GM23338 (cell line): Measurements from ENCODE around the gene GNAO1. TPM values are rescaled to one million over a fixed set of nuclear protein-coding genes. Genes with fewer than 3 reads are reported as not detected.

ENCODE experiments used
- ATAC-seq: fragments of 200-7000 bp; cut with Tn5 transposase; 3 replicates; pipeline ENCODE4 v1.9.1; 2020
- DNase-seq: peaks from one replicate; pipeline ENCODE4 v3.0.0-alpha.2; 2015; ENCODE audit warnings: low spot score
- H2AFZ ChIP-seq: fragments of 200-600 bp; sonication (generic); 2 replicates; pipeline ENCODE4 v1.8.0; 2016; ENCODE audit warnings: antibody characterized with exemption, mild to moderate bottlenecking, moderate library complexity
- H3F3A ChIP-seq: fragments of 200-600 bp; sonication (generic); replicated peaks from 2 replicates; pipeline ENCODE4 v1.8.0; 2017; ENCODE audit warnings: antibody characterized with exemption, mixed run types, low read depth
- H3K27ac ChIP-seq: fragments of 200-600 bp; sonication (generic); 2 replicates; pipeline ENCODE4 v1.6.1; 2016; ENCODE audit warnings: low read depth
- H3K27me3 ChIP-seq: fragments of 200-600 bp; sonication (generic); 2 replicates; pipeline ENCODE4 v1.8.0; 2016; ENCODE audit warnings: mild to moderate bottlenecking, mixed run types, moderate library complexity; ENCODE audit not compliant: insufficient read depth
- H3K36me3 ChIP-seq: fragments of 200-600 bp; sonication (generic); 2 replicates; pipeline ENCODE4 v1.8.0; 2016; ENCODE audit warnings: mild to moderate bottlenecking; ENCODE audit not compliant: insufficient read depth
- H3K4me1 ChIP-seq: fragments of 200-600 bp; sonication (generic); 2 replicates; pipeline ENCODE4 v1.8.0; 2016; ENCODE audit warnings: mild to moderate bottlenecking, moderate library complexity; ENCODE audit not compliant: insufficient read depth
- H3K4me2 ChIP-seq: fragments of 200-600 bp; sonication (generic); 2 replicates; pipeline ENCODE4 v1.7.1; 2017; ENCODE audit warnings: mixed run types
- H3K4me3 ChIP-seq: fragments of 200-600 bp; sonication (generic); 2 replicates; pipeline ENCODE4 v1.6.1; 2016; ENCODE audit warnings: mixed run types
- H3K79me2 ChIP-seq: fragments of 200-600 bp; sonication (generic); replicated peaks from 2 replicates; pipeline ENCODE4 v1.8.0; 2017; ENCODE audit warnings: mild to moderate bottlenecking; ENCODE audit not compliant: insufficient read depth
- H3K9me2 ChIP-seq: fragments of 200-600 bp; sonication (generic); 2 replicates; pipeline ENCODE4 v1.8.0; 2017; ENCODE audit not compliant: insufficient read depth
- H4K20me1 ChIP-seq: fragments of 200-600 bp; sonication (generic); replicated peaks from 2 replicates; pipeline ENCODE4 v1.8.0; 2017; ENCODE audit warnings: mild to moderate bottlenecking; ENCODE audit not compliant: insufficient read depth
- H3K27ac Mint-ChIP-seq: 2 replicates; pipeline ENCODE4 v1.8.0; 2020; ENCODE audit warnings: inconsistent platforms, mild to moderate bottlenecking, moderate library complexity, mixed read lengths
- H3K27me3 Mint-ChIP-seq: 3 replicates; pipeline ENCODE4 v1.8.0; 2022; ENCODE audit warnings: low read depth, mild to moderate bottlenecking, moderate library complexity, mixed read lengths, inconsistent platforms; ENCODE audit not compliant: insufficient read depth, poor library complexity
- H3K36me3 Mint-ChIP-seq: 3 replicates; pipeline ENCODE4 v1.8.0; 2021; ENCODE audit warnings: low read depth, mild to moderate bottlenecking, inconsistent platforms, moderate library complexity, mixed read lengths
- H3K4me1 Mint-ChIP-seq: 3 replicates; pipeline ENCODE4 v1.8.0; 2020; ENCODE audit warnings: mild to moderate bottlenecking, inconsistent platforms, mixed read lengths
- H3K4me3 Mint-ChIP-seq: 3 replicates; pipeline ENCODE4 v1.8.0; 2021; ENCODE audit warnings: moderate library complexity, mild to moderate bottlenecking, inconsistent platforms, mixed read lengths
- H3K9me3 Mint-ChIP-seq: 3 replicates; pipeline ENCODE4 v1.8.0; 2020; ENCODE audit warnings: moderate library complexity, mild to moderate bottlenecking, inconsistent platforms, mixed read lengths
- CREB1 ChIP-seq: fragments of 250-450 bp; sonication (Bioruptor Pico); IDR thresholded peaks from 2 replicates; pipeline ENCODE4 v1.5.0; 2020; ENCODE audit warnings: low read depth, mild to moderate bottlenecking, moderate library complexity
- CTCF ChIP-seq, 2 experiments: fragments of 200-600 bp in 1 of 2; sonication (generic) in 1 of 2; conservative IDR thresholded peaks; 2 replicates each; pipeline versions ENCODE4 v1.5.1 to v1.6.1; 2016 to 2017; ENCODE audit warnings: antibody characterized with exemption in 2 of 2, low read depth in 2 of 2, mild to moderate bottlenecking in 2 of 2, moderate library complexity in 1 of 2
- ETS1 ChIP-seq: IDR thresholded peaks from 2 replicates; pipeline ENCODE4 v1.6.1; 2016; ENCODE audit warnings: antibody characterized with exemption
- EZH2 ChIP-seq: fragments of 200-600 bp; sonication (generic); IDR thresholded peaks from one replicate; pipeline ENCODE4 v1.8.0; 2017; ENCODE audit warnings: antibody characterized with exemption, mild to moderate bottlenecking, low read depth; ENCODE audit not compliant: unreplicated experiment
- EZH2phosphoT487 ChIP-seq: fragments of 200-600 bp; sonication (generic); IDR thresholded peaks from one replicate; pipeline ENCODE4 v1.8.1; 2018; ENCODE audit warnings: antibody characterized with exemption; ENCODE audit not compliant: unreplicated experiment
- JUNB ChIP-seq: IDR thresholded peaks from one replicate; pipeline ENCODE4 v1.6.1; 2016; ENCODE audit warnings: antibody characterized with exemption; ENCODE audit not compliant: unreplicated experiment
- NANOG ChIP-seq: IDR thresholded peaks from 2 replicates; pipeline ENCODE4 v1.6.1; 2016; ENCODE audit warnings: antibody characterized with exemption, borderline replicate concordance
- POLR2AphosphoS5 ChIP-seq: IDR thresholded peaks from 2 replicates; pipeline ENCODE4 v1.6.1; 2016; ENCODE audit warnings: antibody characterized with exemption, low read depth
- STAT1 ChIP-seq: IDR thresholded peaks from one replicate; pipeline ENCODE4 v1.6.1; 2016; ENCODE audit warnings: antibody characterized with exemption; ENCODE audit not compliant: unreplicated experiment
- ZNF114 ChIP-seq: fragments of 250-450 bp; sonication (Bioruptor Pico); IDR thresholded peaks from 2 replicates; pipeline ENCODE4 v1.5.0; 2020; ENCODE audit warnings: mild to moderate bottlenecking, moderate library complexity
- ZNF331 ChIP-seq: fragments of 250-450 bp; sonication (Bioruptor Pico); IDR thresholded peaks from 2 replicates; pipeline ENCODE4 v1.5.0; 2020; ENCODE audit warnings: low read depth, mild to moderate bottlenecking, moderate library complexity
- polyA plus RNA-seq: library from polyadenylated mRNA; unstranded; fragments of >200 nt; fragmentation: Nextera tagmentation; extraction: Ambion mirVana; gene quantifications from 2 replicates; pipeline ENCODE4 v1.2.1, GENCODE V29; 2016
- total RNA-seq: library from RNA; depleted of rRNA; stranded (reverse); fragments of >200 nt; shearing (Covaris generic); gene quantifications from 2 replicates; pipeline ENCODE4 v1.2.3, GENCODE V29; 2014
- TF ChIP-seq, protein P1 (sequence below): IDR thresholded peaks from one replicate; pipeline ENCODE4 v1.6.1; 2018; ENCODE audit warnings: antibody characterized with exemption; ENCODE audit not compliant: unreplicated experiment

The GNAO1 gene
- total and polyA plus RNA-seq, 2 experiments from 2014 or later, result 6.5 to 24.8 TPM

DNA sequence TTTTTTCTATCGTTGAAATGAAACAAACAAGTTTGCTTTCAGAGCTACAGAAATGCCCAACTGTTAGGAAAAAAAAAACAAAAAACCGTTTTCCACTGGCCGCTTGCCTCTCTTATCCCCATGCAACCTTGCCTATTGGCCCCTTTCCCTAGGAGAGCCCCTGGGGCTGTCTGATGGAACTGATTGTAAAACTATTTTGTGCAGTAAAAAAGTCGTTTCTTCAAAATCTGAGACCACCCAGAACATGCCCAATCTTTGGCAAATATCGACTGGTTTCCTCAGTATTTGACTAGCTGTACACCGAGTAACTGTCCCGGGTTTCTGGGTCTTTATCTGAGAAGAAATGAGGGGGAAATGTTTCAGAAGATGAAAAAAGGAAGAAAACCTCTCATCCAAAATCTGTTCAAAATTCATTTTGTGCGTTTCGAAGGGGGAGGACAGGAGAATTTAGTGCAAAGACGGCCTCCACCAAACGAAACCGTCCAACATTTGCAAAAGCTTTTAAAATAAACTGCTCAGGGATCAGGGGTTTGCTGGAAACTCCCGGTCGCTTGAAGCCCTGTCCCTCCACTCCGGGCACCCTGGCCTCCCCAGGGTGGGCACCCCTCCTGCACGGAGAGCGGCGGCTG lies 1.1 kb upstream of the GNAO1 start (continued):
- TF ChIP-seq ETS1, result no peak
- no peak for TF ChIP-seq ZNF331 (CRISPR knock-in tag)
- TF ChIP-seq STAT1, result no peak

GRCh38 chr16:56190677-56191155 lies 573 bp upstream of the GNAO1 start:
- Histone ChIP-seq H3K4me1 (peaks cover 46% of the 10 kb centered on the region), H3K27ac (no peak overlapping the region), H3K27me3 (peaks cover 40% of the 10 kb centered on the region), H3F3A (no peaks in the 10 kb centered on the region), H3K4me3 (peak overlapping the region; percentile 83), H3K4me2 (peak overlapping the region; percentile 94), H3K79me2 (peaks cover 6% of the 10 kb centered on the region), H2AFZ (peak overlapping the region; percentile 98), H3K9me2 (no peaks in the 10 kb centered on the region), H3K36me3 (no peaks in the 10 kb centered on the region), H4K20me1 (peaks cover 9% of the 10 kb centered on the region; the same call in 1 of the 2 replicates)
- peaks cover 41% of the 10 kb centered on the region for H3K4me1 Mint-ChIP-seq
- peak; percentile 14 for ATAC-seq
- peak overlapping the region; percentile 81 for H3K4me3 Mint-ChIP-seq
- H3K27me3 Mint-ChIP-seq, result peaks cover 32% of the 10 kb centered on the region
- no peaks in the 10 kb centered on the region for H3K36me3 Mint-ChIP-seq
- DNase-seq, result peak; percentile 71
- no peak overlapping the region for H3K27ac Mint-ChIP-seq
- H3K9me3 Mint-ChIP-seq, result no peaks in the 10 kb centered on the region; the same call in 2 of the 3 replicates
- TF ChIP-seq CTCF (conservative IDR thresholded peaks at IDR 0.05; ENCODE audit: low read depth in 2 of 2) (no peak), CREB1 (CRISPR knock-in tag) (no peak), STAT1 (no peak), JUNB (no peak), ETS1 (no peak), NANOG (no peak), EZH2phosphoT487 (no peak), EZH2 (no peak), ZNF114 (CRISPR knock-in tag) (no peak), ZNF331 (CRISPR knock-in tag) (no peak), POLR2AphosphoS5 (no peak)
- TF ChIP-seq, protein P1, sequence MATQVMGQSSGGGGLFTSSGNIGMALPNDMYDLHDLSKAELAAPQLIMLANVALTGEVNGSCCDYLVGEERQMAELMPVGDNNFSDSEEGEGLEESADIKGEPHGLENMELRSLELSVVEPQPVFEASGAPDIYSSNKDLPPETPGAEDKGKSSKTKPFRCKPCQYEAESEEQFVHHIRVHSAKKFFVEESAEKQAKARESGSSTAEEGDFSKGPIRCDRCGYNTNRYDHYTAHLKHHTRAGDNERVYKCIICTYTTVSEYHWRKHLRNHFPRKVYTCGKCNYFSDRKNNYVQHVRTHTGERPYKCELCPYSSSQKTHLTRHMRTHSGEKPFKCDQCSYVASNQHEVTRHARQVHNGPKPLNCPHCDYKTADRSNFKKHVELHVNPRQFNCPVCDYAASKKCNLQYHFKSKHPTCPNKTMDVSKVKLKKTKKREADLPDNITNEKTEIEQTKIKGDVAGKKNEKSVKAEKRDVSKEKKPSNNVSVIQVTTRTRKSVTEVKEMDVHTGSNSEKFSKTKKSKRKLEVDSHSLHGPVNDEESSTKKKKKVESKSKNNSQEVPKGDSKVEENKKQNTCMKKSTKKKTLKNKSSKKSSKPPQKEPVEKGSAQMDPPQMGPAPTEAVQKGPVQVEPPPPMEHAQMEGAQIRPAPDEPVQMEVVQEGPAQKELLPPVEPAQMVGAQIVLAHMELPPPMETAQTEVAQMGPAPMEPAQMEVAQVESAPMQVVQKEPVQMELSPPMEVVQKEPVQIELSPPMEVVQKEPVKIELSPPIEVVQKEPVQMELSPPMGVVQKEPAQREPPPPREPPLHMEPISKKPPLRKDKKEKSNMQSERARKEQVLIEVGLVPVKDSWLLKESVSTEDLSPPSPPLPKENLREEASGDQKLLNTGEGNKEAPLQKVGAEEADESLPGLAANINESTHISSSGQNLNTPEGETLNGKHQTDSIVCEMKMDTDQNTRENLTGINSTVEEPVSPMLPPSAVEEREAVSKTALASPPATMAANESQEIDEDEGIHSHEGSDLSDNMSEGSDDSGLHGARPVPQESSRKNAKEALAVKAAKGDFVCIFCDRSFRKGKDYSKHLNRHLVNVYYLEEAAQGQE, result no peak
